ENCODE results near the gene SLC22A15. TPM values are rescaled to one million over a fixed set of nuclear protein-coding genes. Genes with fewer than 3 reads are reported as not detected.

SLC22A15 gene
- total RNA-seq, 1 experiment from 2014 or later = 0.16 TPM

GRCh38 chr1:115933625-115934024, 42.7 kb upstream of the SLC22A15 start:
- no TSS peak for BruUV-seq (replicated peaks)

DNA sequence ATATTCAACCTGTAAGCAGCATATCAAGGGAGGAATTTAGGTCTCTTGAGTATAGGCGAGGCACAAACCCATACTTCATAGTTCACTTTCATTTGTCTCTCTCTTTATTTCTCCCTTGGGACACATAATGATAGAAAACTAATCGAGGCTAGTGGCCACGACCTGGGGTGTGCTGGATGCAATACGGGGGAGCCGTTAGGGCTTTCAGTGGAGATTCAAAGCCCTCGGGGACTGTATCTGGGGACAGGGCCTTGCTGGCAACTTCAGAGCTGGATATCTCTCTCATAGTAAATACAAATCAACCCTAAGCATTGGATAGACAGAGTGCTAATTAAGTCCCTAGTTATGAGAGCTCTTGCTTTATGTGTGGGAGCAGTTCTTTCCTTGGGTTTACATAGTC, 36.9 kb upstream of the SLC22A15 start:
- no peaks in the 10 kb centered on the region for H3K9me3 ChIP-seq
- no peak for TF ChIP-seq CTCF (IDR thresholded peaks at IDR 0.05; ENCODE audit: insufficient read depth in 1 of 2, low read depth in 1 of 2, low read length in 1 of 2, severe bottlenecking in 1 of 2, unreplicated experiment in 1 of 2)
- Mint-ChIP-seq H3K4me3 (ENCODE audit: unreplicated experiment) (no peak overlapping the region), H3K4me1 (ENCODE audit: low read depth, unreplicated experiment) (no peaks in the 10 kb centered on the region), H3K36me3 (ENCODE audit: insufficient read depth, unreplicated experiment) (no peaks in the 10 kb centered on the region), H3K9me3 (ENCODE audit: unreplicated experiment) (no peaks in the 10 kb centered on the region), H3K27me3 (ENCODE audit: insufficient read depth, unreplicated experiment) (peaks cover 8% of the 10 kb centered on the region), H3K27ac (ENCODE audit: unreplicated experiment) (no peak overlapping the region)
- no peak overlapping the region for H3K4me3 ChIP-seq (ENCODE audit: low read depth, low read length)
- H3K4me1 ChIP-seq = no peaks in the 10 kb centered on the region
- H3K36me3 ChIP-seq (ENCODE audit: control insufficient read depth, insufficient read depth, low read length) = no peaks in the 10 kb centered on the region
- intact Hi-C loops (cut with micrococcal nuclease; ENCODE audit: unreplicated experiment) = no loop called here
- ChIA-PET POLR2A (no interaction called here), CTCF (no interaction called here)
- no peaks in the 10 kb centered on the region for H3K27me3 ChIP-seq (replicated peaks; ENCODE audit: control insufficient read depth, insufficient read depth, low read length)
- BruUV-seq (replicated peaks) = no TSS peak
- DNase-seq = no peak

More at GRCh38 chr1:115933625-115934024, 42.7 kb upstream of the SLC22A15 start:
- H3K4me3 ChIP-seq (ENCODE audit: low read depth, low read length) = no peak overlapping the region
- Mint-ChIP-seq H3K4me3 (ENCODE audit: unreplicated experiment) (no peak overlapping the region), H3K27me3 (ENCODE audit: insufficient read depth, unreplicated experiment) (peaks cover 8% of the 10 kb centered on the region), H3K27ac (ENCODE audit: unreplicated experiment) (no peak overlapping the region), H3K36me3 (ENCODE audit: insufficient read depth, unreplicated experiment) (no peaks in the 10 kb centered on the region), H3K4me1 (ENCODE audit: low read depth, unreplicated experiment) (no peaks in the 10 kb centered on the region), H3K9me3 (ENCODE audit: unreplicated experiment) (no peaks in the 10 kb centered on the region)
- no peaks in the 10 kb centered on the region for H3K9me3 ChIP-seq
- TF ChIP-seq CTCF (IDR thresholded peaks at IDR 0.05; ENCODE audit: insufficient read depth in 1 of 2, low read depth in 1 of 2, low read length in 1 of 2, severe bottlenecking in 1 of 2, unreplicated experiment in 1 of 2) = no peak
- H3K4me1 ChIP-seq = no peaks in the 10 kb centered on the region
- H3K36me3 ChIP-seq (ENCODE audit: control insufficient read depth, insufficient read depth, low read length) = no peaks in the 10 kb centered on the region
- no peaks in the 10 kb centered on the region for H3K27me3 ChIP-seq (replicated peaks; ENCODE audit: control insufficient read depth, insufficient read depth, low read length)
- DNase-seq = no peak
- intact Hi-C loops (cut with micrococcal nuclease; ENCODE audit: unreplicated experiment) = no loop called here
- CTCF ChIA-PET = no interaction called here
- POLR2A ChIA-PET = no interaction called here

DNA sequence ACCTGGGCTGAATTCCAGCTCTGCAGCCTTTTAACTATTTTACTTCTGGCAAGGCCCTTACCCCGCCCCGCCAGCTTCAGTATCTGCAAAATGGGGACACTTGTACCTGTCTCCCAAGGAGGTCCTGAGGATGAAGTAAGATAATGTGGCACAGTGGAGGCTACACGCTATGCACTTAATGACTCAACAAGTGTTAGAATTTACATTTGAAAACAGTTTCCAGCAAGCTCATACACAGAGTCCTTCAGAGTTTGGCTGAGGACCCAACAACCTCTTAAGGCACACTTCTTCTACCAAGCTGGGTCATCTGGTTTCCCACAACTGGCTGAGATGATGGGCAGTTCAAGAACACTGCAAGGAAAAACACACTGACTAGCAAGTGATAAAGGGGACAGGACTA, 30.2 kb upstream of the SLC22A15 start:
- H3K9me3 ChIP-seq = no peaks in the 10 kb centered on the region
- no peak for TF ChIP-seq CTCF (IDR thresholded peaks at IDR 0.05; ENCODE audit: insufficient read depth in 1 of 2, low read depth in 1 of 2, low read length in 1 of 2, severe bottlenecking in 1 of 2, unreplicated experiment in 1 of 2)
- Mint-ChIP-seq H3K27me3 (ENCODE audit: insufficient read depth, unreplicated experiment) (peaks cover 9% of the 10 kb centered on the region), H3K4me1 (ENCODE audit: low read depth, unreplicated experiment) (no peaks in the 10 kb centered on the region), H3K27ac (ENCODE audit: unreplicated experiment) (no peak overlapping the region), H3K4me3 (ENCODE audit: unreplicated experiment) (no peak overlapping the region), H3K9me3 (ENCODE audit: unreplicated experiment) (no peaks in the 10 kb centered on the region), H3K36me3 (ENCODE audit: insufficient read depth, unreplicated experiment) (no peaks in the 10 kb centered on the region)
- ChIA-PET CTCF (no interaction called here), POLR2A (no interaction called here)
- H3K36me3 ChIP-seq (ENCODE audit: control insufficient read depth, insufficient read depth, low read length) = no peaks in the 10 kb centered on the region
- intact Hi-C loops (cut with micrococcal nuclease; ENCODE audit: unreplicated experiment) = no loop called here
- H3K27me3 ChIP-seq (replicated peaks; ENCODE audit: control insufficient read depth, insufficient read depth, low read length) = no peaks in the 10 kb centered on the region
- BruUV-seq (replicated peaks) = no TSS peak
- DNase-seq = no peak
- no peak overlapping the region for H3K4me3 ChIP-seq (ENCODE audit: low read depth, low read length)
- no peaks in the 10 kb centered on the region for H3K4me1 ChIP-seq

Measured in Caco-2 (cell line).